HPDE6-E6E7 (cell line): ENCODE measurements around the gene SLC39A9.

Experiments
- DNase-seq: peaks from one replicate; pipeline ENCODE4 v3.0.0; 2011; ENCODE audit warnings: missing footprints; ENCODE audit errors: extremely low spot score

The SLC39A9 gene

GRCh38 chr14:69499436-69499835, 100.9 kb downstream of the SLC39A9 start:
- no peak for DNase-seq

- DNase-seq: no peak
These were observed 101.6 kb downstream of the SLC39A9 start for GRCh38 chr14:69500096-69500495.

- no peak for DNase-seq
These were observed 102.2 kb downstream of the SLC39A9 start for GRCh38 chr14:69500736-69501135.

- DNase-seq: no peak
These were observed 102.9 kb downstream of the SLC39A9 start for GRCh38 chr14:69501423-69501838.

GRCh38 chr14:69504775-69505174, 106.3 kb downstream of the SLC39A9 start:
- DNase-seq: no peak

GRCh38 chr14:69505338-69506240, 107.1 kb downstream of the SLC39A9 start:
- DNase-seq: no peak

GRCh38 chr14:69506241-69506595, 107.7 kb downstream of the SLC39A9 start:
- DNase-seq: no peak
